ENCODE data around the gene GLI1. TPM values are rescaled to one million over a fixed set of nuclear protein-coding genes. Genes with fewer than 3 reads are reported as not detected.

The GLI1 gene
- total and polyA plus RNA-seq, 10 donors: 0.46 to 3.6 (median 1.0) TPM

GRCh38 chr12:57514720-57515407 is 55.3 kb downstream of the GLI1 start:
- no peak for DNase-seq
- peak overlapping the region in 2 of 8 donors; percentile 2 to 19 for H3K27ac ChIP-seq
- intact Hi-C loops (cut with DNase I; ENCODE audit: low total_unique reads): no loop called here
- H3K4me3 ChIP-seq: no peak overlapping the region
- 90 to 95% (median 91%) methylated on average over 9 of the region's 9 CpGs for WGBS, 5 donors
- H3K27me3 ChIP-seq (replicated peaks in 1 of 7): no peaks in the 10 kb centered on the region
- no peaks in the 10 kb centered on the region for H3K9me3 ChIP-seq
- TF ChIP-seq POLR2AphosphoS5 (IDR thresholded peaks at IDR 0.05) (no peak), POLR2A (IDR thresholded peaks at IDR 0.05) (no peak), CTCF (IDR thresholded peaks at IDR 0.05 in 8 of 11, conservative IDR thresholded peaks at IDR 0.05 in 3 of 11) (no peak)
- H3K36me3 ChIP-seq: peaks cover 3 to 90% (median 77%) of the 10 kb centered on the region in 6 donors
- H3K4me1 ChIP-seq: peaks cover 17 to 43% (median 31%) of the 10 kb centered on the region in 6 donors

- no peak overlapping the region for H3K4me3 ChIP-seq
- 65 to 92% (median 82%) methylated on average over 3 of the region's 3 CpGs for WGBS, 5 donors
These were observed 55.9 kb downstream of the GLI1 start for GRCh38 chr12:57515408-57515933.

GRCh38 chr12:57515934-57516541 is 56.5 kb downstream of the GLI1 start:
- peaks cover 3 to 79% (median 67%) of the 10 kb centered on the region in 6 donors for H3K36me3 ChIP-seq
- no peak for DNase-seq
- intact Hi-C loops (cut with DNase I; ENCODE audit: low total_unique reads): no loop called here

More at GRCh38 chr12:57515408-57515933, 55.9 kb downstream of the GLI1 start:
- H3K36me3 ChIP-seq: peaks cover 3 to 84% (median 71%) of the 10 kb centered on the region in 6 donors
- intact Hi-C loops (cut with DNase I; ENCODE audit: low total_unique reads): no loop called here
- no peak for DNase-seq
- H3K27me3 ChIP-seq (replicated peaks in 1 of 7): no peaks in the 10 kb centered on the region
- peaks cover 17 to 43% (median 32%) of the 10 kb centered on the region in 6 donors for H3K4me1 ChIP-seq
- no peak for TF ChIP-seq POLR2AphosphoS5 (IDR thresholded peaks at IDR 0.05)
- no peak for TF ChIP-seq CTCF (IDR thresholded peaks at IDR 0.05 in 8 of 11, conservative IDR thresholded peaks at IDR 0.05 in 3 of 11)
- no peak for TF ChIP-seq POLR2A (IDR thresholded peaks at IDR 0.05)
- H3K27ac ChIP-seq: peak overlapping the region in 2 of 8 donors; percentile 2 to 19
- H3K9me3 ChIP-seq: no peaks in the 10 kb centered on the region

More at GRCh38 chr12:57515934-57516541, 56.5 kb downstream of the GLI1 start:
- H3K27me3 ChIP-seq (replicated peaks in 1 of 7): no peaks in the 10 kb centered on the region
- peaks cover 20 to 46% (median 35%) of the 10 kb centered on the region in 6 donors for H3K4me1 ChIP-seq
- H3K4me3 ChIP-seq: no peak overlapping the region
- no peaks in the 10 kb centered on the region for H3K9me3 ChIP-seq
- TF ChIP-seq CTCF (IDR thresholded peaks at IDR 0.05 in 8 of 11, conservative IDR thresholded peaks at IDR 0.05 in 3 of 11) (no peak), POLR2A (IDR thresholded peaks at IDR 0.05) (no peak), POLR2AphosphoS5 (IDR thresholded peaks at IDR 0.05) (no peak)
- WGBS, 5 donors: 75 to 88% (median 81%) methylated on average over 11 of the region's 11 CpGs
- H3K27ac ChIP-seq: peak overlapping the region in 1 of 8 donors; percentile 7
